Globus pallidus (tissue), 1 donor: ENCODE data around the gene SNAP47.

Source experiments
- DNase-seq: peaks from one replicate; pipeline ENCODE4 v3.0.0-alpha.2; 2015; ENCODE audit warnings: low spot score

SNAP47 gene

GRCh38 chr1:227785805-227786671 is 50.8 kb downstream of the SNAP47 start:
- DNase-seq: no peak

DNA sequence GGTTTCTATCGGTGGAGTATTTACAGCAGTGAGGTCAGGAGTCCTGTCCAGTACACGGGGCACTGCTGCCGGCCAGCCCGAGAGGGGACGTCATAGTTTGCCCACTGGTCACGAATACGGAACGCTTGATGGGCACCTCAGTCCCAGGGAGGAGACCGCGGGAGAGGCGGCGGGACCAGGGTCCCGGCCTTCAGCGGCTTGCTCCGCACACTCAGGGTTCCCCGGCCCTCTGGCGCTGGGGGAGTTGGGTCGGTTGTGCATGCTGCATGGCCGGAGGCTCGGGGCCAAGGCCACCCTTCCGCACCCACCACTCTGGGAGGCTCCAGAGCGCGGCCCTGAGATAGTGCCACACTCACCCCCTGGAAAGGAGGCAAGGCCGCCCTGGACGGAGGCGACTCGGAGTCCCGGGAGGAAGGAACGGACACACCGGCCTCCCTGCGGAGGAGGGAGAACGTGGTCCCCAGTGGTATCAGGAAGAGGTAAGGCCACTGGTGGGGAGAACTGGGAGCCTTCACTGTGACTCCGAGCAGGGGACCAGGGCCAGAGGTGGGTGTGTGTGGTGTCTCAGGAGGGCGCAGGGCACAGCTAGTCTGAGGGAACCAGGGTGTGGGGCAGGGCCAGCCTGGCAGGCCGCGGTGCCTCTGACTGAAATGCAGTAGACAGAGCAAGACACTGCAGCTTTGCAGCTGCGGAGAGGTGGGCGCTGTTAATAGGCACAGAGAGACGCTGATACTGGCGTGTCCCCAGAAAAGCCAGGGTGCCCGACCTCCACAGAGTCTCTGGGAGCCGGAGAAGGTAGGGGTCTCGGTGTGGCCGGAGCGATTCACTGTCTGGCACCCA is 51.7 kb downstream of the SNAP47 start:
- DNase-seq: no peak

DNA sequence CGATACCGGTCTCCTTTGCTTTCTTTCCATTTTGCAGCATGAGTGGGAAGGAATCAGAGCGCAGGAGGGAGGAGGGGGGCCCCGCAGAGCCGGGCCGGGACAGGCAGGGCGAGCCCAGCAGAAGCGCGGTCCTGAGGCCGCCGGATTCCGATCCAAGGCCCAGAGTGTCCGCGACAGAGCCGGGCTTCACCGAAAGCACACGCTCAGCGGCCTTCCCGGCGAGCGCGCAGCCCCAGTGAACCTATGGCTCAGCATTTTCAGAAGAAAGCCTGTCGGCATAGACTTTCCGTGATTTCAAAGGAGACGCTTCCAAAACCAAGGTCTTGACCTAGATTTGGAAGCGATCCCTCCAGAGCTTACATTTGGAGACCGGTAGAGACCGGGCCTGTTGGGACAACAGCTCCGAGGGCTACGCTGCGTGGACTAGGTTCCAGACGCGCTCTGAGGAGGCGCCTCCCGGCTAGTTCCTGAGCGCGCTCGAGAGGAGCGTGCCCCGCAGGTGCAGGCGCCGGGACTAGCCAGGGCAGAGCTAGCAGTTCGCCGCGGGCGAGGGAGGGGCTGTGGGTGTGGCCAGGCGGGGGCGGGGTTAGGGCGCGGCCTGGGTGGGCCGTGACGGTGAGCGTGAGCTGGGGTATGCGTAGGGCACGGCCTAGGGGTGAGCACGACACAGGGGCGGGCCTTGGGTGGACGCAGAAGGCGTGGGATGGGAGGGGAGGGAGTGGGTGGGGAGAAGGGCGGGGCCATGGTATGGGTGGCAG is 52.5 kb downstream of the SNAP47 start:
- DNase-seq: peak; percentile 59

DNA sequence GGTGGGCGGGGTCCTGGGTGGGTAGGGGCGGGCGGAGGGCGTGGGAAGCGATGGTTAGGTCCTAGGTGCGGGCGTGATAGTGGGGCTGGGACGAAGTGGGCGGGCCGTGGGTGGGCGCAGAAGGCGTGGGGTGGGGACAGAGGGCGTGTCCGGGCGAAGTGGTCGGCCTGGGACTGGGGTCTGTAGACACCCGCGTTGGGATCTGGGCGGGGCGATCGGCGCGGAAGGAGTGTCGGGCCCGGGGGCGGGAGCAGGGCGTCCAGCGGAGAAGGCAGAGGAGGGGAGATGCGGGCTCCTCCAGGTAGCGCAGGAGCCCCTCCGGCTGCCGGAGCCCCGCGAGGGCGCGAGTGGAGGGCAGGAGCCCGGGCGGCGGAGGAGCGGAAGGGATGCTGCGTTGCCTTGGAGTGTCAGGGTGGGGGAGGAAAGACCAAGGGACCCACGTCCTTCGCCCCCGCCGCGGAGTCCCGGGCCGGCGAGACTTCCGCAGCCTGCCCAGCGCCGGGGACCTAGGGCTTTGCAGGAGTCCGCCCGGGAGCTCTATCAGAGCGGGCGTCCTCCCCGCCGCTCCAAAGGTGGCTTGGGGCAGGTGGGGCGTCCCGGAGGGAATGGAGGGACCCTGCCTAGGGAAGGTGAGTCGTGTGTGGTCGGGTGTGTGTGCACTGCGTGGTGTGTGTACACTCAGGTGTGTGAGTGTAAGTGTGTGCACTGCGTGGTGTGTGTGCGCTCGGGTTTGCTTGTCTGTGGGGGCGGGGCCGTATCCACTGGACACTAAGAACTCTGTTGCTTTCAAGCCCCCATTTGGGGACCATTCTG is 53.2 kb downstream of the SNAP47 start:
- DNase-seq: no peak

- DNase-seq: no peak
These were observed 54.1 kb downstream of the SNAP47 start for GRCh38 chr1:227789084-227790033.

GRCh38 chr1:227790034-227790400 is 54.8 kb downstream of the SNAP47 start:
- no peak for DNase-seq

GRCh38 chr1:227790868-227791267 is 55.6 kb downstream of the SNAP47 start:
- DNase-seq: no peak

- no peak for DNase-seq
These were observed 56.3 kb downstream of the SNAP47 start for GRCh38 chr1:227791425-227792143.

GRCh38 chr1:227792216-227793078 is 57.2 kb downstream of the SNAP47 start:
- DNase-seq: no peak

DNA sequence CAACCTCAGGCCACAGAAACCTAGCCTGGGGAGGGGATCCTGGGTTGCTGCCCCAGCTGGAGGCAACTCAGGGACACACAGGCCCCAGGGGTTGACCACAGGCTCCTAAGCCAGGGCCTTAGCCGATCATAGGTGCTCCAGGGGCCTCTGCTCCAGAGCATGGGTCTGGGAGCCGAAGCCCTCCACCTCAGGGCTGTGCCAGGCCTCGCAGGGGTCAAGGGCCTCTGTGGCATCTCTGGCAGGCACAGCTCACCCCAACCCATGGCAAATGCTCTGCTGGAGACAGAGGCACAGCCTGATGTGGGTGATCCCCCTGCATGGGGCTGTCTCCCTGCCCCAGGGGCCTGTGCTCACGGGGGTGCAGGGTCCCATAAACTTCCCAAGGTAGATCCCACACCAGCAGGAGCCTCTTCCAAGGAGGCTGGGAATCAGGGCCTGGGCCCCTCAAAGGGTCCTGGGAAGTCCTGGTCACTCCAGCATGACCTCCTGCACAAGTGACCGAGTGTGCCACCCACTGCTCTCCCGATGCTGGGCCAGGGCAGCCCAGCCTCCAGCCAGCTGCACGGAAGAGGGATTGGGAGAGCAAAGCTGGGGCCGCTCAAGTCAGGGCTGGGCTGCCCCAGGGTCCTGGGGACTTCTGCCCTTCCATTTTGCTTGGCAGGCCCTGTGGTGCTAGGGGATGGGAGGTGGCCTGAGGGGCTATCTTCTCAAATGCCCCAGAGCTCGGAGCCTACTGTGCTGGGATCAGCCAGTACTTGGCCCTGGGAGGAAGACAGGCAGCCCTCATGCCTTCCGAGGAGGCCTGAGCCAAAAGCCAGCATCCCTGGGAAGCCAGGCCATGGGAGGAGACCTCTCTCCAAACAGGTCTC is 58.1 kb downstream of the SNAP47 start:
- no peak for DNase-seq

DNA sequence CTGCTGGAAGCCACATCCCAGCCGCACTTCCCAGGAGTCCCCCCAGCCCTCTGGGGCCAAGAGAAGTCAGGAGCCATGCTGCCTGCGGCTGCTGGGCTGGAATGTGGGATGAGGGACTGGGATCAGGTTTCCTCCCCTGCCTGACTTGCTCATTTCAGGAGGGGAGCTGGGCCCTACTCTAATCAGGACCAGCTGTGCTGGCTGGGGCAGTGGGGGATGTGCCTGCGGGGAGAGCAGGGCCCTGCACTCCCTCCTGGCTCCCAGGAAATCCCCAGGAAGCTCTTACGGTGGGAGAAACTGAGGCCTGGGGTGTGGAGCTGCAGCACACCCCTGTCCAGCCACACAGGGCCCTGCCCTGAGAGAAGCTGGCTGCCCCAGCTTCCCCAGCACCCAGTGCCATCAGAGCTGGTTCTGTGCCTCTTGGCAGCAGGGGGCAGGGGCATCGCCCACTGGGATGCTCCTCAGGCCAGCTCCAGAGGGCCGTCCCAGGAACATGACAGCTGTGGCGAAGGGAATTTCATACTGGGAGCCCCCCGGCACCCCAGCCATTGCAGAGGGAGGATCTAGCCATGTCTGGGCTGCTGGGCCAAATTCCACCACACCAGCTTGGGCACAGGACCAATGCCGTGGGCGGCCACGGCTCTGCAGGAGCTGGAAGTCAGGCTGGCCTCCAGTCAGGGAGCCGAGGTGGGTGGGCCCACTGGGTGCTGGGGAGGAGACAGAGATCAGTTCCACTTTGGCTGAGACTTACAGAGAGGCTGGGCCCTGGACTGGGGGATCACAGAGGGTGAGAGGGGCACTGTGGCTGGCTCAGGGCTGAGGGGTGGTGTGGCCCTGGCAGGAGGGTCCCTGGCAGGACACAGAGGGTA is 58.9 kb downstream of the SNAP47 start:
- no peak for DNase-seq

- no peak for DNase-seq
These were observed 59.6 kb downstream of the SNAP47 start for GRCh38 chr1:227794817-227795192.

- no peak for DNase-seq
These were observed 60.5 kb downstream of the SNAP47 start for GRCh38 chr1:227795732-227796131.

- DNase-seq: no peak
These were observed 61.2 kb downstream of the SNAP47 start for GRCh38 chr1:227796359-227796915.

DNA sequence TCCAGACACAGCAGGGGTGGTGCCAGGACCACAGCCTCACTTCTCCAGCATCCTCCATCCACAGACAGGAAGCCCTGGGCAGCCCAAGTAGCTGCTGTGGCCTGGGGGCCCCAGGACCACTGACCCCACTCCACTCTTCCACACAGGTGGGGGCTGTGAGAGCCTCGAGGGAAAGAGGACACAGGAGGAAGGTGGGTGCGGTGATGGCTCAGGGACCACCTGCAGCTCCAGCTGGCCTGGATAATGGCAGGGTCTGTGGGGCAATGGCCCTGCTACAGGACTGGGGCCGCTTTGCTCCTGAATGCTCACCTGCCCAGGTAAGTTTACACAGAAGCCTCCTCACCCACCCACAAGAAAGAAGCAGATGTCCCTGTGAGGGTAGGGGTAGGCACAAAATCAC is 61.9 kb downstream of the SNAP47 start:
- DNase-seq: no peak

- no peak for DNase-seq
These were observed 62.4 kb downstream of the SNAP47 start for GRCh38 chr1:227797625-227798024.
